H1 (cell line): ENCODE data around the gene ARHGAP28.

Experiments used
- CHD1 ChIP-seq: IDR thresholded peaks from 2 replicates; pipeline ENCODE4 v1.6.1; 2012; ENCODE audit warnings: low read depth, low read length, improper control_type of control experiment
- HDAC6 ChIP-seq: IDR thresholded peaks from one replicate; pipeline ENCODE4 v1.7.1; 2012; ENCODE audit warnings: low read depth, mild to moderate bottlenecking, inconsistent platforms, low read length, moderate library complexity

GRCh38 chr18:6746386-6746960, 17.0 kb downstream of the ARHGAP28 start:
- no peak for TF ChIP-seq CHD1
- no peak for TF ChIP-seq HDAC6
